Gastroesophageal sphincter (tissue), 3 donors: ENCODE measurements around the gene TMEM175.

Experiments used
- CTCF ChIP-seq, 4 experiments: fragments of 200-600 bp in 2 of 4; fragments of 450-650 bp in 2 of 4; sonication (generic) in 1 of 4; IDR thresholded peaks; one replicate each; pipeline ENCODE4 v1.5.1; 2017 to 2019; ENCODE audit warnings: antibody characterized with exemption in 4 of 4, mild to moderate bottlenecking in 2 of 4, moderate library complexity in 2 of 4
- POLR2A ChIP-seq, 2 donors: fragments of 450-650 bp; IDR thresholded peaks; one replicate each; pipeline ENCODE4 v1.6.1; 2017; ENCODE audit warnings: antibody characterized with exemption in 2 of 2, mild to moderate bottlenecking in 2 of 2, moderate library complexity in 1 of 2

- TF ChIP-seq CTCF (IDR thresholded peaks at IDR 0.05) (no peak), POLR2A (IDR thresholded peaks at IDR 0.05) (no peak)
These were observed 54.2 kb downstream of the TMEM175 start for GRCh38 chr4:986428-986878.
